DMS 273 treated with DMSO at 0.1 percent for 48 hours (cell line): ENCODE measurements around the gene BABAM2.
A peak's percentile ranks its signal among the peaks of the same experiment; 100 is the strongest.
"Not testable (repeated sequence)": the region's sequence is repeated elsewhere in the genome, so short reads cannot be mapped to it uniquely, and the experiment has no call there.

Experiments
- DNase-seq: peaks from one replicate; lab custom pipeline; 2025; lab: John Stamatoyannopoulos, UW

The BABAM2 gene

DNA sequence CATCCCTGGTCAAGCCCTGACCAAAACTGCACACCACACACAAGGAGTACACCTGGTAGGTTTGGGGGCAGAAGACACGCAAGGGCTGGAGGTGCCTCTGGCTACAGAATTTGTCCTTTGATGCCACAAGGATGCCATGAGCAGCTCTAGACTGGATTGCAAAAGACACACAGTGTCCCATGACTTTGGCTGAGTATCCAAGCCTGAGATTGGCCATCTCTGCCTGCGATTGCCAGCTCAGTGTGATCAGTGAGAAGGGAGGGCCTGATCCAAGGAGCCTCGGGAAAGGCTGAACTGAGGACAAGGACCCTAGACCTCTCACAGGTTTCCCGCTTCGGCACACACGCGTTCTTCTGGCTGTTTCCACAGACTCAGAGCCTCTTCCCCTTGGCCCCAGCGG lies 442.2 kb downstream of the BABAM2 start:
- DNase-seq, result no peak

DNA sequence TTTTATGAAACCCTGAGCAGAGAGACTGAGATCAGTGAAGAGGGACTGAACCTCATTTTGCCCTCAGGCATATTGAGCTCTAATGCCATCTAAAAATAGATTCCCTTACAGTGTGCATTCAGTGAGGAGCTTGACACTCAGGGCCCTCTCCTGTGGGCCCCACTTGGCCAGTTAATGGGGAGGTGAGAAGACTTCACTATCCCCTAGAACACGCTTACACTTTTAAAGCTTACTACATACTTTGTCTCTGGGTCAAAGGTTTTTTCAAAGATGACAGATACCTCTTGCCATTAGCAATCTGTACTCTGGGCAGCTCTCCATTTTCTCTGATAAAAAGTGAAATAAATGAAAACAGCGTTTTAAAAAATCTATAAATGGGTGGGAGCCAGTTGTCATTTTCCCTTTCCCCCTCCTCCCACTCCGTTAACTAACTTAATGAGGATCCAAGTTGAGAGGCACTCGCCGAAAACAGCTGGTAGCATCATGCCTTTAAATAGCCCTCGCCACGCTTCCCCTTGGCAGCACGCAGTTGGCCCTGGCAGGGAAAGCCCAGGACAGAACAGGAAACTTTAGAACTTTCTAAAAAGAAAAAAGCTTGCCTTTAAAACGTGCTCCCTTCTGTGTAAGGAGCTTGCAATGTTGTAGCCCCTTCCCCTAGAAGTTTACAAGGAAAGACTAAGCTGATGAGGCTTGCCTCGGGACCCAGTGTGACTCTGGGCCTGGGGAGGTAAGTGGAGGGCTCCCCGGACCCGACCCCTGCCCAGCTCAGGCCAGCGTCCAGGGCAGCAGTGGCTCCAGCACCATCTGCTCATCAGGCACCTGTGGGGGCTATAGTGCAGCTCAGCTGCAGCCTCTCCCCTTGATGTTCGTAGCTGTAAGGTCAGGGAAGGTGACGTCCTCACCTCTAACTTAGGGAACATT lies 443.3 kb downstream of the BABAM2 start:
- DNase-seq, result peak; percentile 43

DNA sequence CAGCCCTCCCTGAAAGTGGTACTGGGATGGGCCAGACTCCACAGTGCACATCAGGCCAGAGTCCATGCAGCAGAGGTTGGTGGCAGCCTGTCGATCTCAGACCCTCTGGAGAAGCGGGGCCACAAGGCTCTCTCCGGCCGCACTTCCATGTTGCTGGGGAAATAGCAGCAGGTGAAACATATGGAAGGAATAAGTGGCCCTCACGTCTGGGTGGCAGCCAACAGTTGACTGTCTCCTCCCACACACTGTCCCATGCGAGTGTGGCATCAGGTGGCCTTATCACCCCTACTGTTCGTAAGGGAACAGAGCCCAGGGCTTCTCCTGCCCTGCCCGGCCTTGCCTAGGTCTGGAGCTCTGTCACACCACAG lies 444.0 kb downstream of the BABAM2 start:
- peak; percentile 75 for DNase-seq

DNA sequence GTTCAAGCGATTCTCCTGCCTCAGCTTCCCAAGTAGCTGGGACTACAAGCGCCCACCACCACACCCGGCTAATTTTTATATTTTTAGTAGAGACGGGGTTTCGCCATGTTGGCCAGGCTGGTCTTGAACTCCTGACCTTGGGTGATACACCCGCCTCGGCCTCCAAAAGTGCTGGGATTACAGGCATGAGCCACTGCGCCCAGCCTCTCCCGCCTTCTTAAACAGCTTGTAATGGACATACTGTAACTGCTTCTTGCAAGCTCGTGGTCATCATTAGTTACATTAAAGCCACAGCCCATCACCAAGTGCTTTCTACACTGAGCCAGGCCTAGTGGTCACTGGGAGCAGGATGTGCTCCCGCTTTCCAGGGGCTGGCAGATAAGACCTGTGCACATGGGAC lies 444.7 kb downstream of the BABAM2 start:
- not testable (repeated sequence) for DNase-seq

DNA sequence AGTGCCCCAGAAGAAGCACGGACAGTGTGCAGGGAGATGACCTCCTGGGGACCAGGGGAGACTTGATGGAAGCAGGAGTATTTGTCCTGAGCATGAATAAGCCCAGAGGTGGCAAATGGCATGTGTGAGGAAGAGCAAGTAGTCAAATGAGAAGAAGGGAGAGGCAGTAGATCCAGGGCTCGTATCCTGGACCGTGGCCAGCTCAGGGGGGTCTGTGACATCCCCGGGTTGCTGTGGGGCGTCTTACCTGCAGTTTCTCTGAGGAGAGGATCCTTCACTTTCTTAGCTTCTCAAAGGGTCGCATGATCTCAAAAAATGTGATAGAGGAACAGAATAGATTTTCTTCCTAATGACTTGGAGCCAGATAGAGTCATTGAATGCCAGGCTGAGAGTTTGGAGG lies 445.1 kb downstream of the BABAM2 start:
- DNase-seq, result no peak

DNA sequence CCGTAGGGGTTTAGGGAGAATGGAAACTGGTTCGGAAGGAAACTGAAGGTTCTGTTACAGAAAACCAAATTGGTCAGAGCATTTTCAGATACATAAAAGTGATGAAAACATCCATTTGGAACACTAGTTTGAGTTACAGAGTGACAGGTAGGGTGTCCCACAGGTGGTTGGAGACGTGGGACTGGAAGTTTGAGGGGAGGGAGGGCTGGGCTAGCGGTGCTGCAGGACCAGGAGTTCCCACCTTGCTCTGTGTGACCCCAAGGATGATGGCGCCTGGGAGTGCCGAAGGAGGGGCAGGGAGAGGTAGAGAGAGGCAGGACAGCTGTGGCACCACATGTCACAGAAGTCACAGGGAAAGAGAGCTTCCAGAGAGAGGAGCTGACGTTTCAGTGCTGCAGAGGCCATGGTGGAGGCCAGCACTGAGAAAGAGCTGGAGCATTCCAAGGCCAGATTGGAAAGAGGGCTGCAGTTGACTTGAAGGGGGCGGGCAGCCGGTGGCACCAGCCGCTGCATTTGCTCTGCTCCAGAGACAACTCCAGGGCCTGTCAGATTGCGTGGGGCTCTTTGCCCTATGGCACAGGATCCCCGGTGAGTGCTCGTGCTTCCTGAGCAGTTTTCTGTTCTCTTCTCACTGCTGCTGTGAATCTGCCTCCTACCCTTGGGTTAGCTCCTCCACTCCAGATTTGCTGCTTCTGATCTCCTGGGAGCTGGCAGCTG lies 445.9 kb downstream of the BABAM2 start:
- peak; percentile 54 for DNase-seq

DNA sequence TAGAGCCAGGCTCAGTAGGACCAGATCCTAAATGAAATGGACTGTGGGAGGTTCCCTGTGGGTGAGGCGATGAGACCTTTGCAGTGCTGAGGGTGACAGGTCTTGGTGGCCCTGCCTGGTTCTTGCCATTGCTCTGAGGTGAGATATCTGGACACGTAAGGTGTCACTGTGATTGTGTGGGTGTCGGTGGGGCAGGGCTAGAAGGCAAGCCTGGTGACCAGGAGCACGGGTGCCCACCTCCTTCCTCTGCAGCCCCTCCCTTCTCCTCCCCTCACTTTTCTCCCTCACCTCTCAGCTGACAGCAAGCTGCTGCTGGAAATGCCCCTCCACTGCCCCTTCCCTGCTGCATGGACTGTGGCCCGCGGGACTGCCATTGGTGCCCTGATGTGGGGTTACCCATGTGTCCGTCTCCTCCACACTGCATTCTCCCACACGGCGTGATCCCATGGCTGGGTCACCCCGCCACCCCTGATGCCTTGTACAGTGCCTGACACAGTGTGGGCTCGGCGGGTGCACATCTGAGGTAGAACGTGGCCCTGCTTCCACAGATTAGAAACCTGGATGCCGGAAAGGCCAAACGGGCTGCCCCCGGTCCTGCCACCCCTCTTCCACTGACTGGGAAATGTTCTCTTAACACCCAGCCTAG lies 446.6 kb downstream of the BABAM2 start:
- DNase-seq, result no peak

DNA sequence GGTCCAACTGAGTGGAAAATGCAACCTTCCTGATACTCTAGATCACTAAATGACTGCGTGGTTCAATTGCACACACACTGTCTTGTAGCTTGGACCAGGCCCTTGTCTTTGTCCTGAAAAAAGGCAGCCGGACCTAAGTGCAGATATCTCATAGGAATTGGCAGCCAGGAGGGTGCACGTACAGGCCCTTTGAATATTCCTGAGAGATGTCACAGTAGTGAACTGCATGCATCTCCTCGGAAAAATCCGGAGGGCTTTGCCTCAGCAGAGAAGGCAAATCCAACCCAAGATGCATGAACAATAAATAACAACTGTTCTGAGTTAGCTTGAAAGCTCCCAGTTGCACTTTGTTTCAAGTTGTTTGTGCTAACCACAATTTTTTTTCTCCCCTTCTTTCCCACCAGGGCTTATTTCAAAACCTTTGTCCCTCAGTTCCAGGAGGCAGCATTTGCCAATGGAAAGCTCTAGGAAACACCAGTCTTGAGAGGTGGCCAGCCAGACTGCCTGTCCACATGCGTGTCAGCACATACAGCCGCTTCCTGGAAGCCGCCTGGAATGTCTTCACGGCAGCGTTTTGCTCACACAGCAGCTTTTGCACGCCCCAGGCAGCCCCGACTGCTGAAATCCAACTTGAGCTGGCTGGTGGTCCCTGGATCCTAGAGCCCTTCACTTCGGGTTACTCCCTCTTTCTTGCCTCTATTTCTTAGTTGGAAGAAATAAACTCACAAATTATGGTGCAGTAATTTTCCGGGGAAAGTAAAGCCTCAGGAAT lies 447.7 kb downstream of the BABAM2 start:
- DNase-seq, result no peak

DNA sequence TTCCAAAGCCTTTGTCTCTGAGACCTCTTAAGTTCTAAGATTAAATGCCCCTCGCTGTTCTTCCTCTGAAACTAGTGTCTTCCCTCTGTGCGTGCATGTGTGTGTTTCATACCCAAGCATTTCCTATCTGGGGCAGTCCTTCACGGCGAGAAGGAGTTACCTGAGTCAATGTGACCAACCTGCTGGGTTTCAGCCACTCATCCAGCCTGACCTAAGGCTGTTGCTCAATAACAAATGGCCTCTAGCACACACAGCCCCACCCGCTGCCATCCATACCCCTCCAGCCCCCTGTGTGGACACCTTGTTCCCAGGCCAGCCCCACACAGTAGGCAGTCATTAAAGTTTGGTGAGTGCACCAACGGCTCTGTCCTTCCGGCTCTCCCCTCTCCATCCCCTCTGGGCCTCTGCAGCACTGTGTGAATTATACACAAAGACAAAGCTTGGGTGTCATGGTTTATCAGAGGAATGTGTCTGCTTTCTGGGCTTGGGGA lies 448.3 kb downstream of the BABAM2 start:
- DNase-seq, result no peak

DNA sequence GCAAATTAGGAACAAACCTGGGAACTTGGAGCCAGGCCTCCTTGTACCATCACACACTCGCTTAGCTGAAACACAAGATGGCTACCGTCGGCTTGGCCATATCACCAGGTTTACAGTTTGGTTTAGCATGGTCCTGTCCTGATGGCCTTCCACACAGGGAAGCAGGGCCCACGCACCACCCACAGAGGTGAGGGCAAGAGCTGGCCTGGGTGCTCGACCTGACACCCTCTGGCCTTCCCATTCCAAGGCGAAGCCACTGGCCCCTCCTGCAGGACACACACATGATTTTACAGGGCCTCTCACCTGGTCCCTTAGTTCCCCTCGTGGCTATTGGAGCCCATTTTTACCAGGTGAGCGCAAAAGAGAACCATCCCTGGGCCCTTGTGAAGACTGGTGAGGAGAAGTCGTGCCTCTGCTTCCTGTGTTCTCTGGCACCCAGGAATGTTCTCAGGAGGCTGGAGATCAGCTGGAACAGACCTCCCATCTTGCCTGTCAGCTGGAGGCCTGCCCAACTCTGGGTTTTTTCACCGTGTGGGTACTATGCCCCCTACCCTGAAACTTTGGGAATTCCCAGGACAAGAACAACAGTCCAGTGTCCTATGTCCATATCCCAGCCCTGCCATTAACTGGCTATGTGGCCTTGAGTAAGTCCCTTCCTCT lies 449.1 kb downstream of the BABAM2 start:
- DNase-seq, result no peak

DNA sequence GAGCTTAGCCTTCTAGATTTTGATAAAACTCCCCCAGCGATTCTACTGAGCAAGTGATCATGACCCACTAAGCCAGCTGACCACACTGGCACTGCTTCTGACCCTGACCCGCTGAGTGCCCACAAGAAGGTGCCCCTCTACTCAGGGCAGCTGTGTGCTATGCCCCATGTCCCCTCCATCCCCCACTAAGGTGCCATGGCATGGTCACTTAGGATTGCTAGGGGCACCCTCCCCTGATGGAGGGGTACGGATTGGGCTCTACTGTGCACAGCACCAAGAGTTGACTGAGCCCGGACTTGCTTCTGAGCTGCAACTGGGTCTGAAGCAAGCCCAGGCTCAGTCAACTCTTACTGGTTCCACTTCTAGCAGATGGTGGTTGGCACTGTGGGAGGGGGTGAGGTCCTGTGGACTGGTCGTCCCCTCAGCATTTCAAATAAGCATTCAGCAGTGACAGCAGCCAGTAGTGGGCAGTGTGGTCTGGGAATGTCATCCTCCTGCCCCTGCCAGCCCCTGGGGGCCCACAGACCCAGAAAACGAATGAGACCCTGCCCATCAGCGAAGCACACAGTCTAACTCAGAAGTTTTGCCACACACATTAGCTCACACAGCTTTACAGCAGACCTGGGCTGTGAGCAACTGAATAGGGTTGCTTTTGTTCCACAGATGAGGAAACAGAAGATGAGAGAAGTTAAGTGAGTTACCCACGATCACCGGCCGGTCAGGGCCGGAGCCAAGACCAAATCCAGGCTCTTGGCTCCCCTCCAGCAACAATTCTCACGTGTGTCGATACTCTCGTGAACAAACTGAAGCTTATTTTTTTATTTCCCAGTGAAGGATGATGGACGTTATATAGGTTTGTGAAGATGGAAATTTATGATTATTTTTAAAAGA lies 450.0 kb downstream of the BABAM2 start:
- DNase-seq, result no peak

DNA sequence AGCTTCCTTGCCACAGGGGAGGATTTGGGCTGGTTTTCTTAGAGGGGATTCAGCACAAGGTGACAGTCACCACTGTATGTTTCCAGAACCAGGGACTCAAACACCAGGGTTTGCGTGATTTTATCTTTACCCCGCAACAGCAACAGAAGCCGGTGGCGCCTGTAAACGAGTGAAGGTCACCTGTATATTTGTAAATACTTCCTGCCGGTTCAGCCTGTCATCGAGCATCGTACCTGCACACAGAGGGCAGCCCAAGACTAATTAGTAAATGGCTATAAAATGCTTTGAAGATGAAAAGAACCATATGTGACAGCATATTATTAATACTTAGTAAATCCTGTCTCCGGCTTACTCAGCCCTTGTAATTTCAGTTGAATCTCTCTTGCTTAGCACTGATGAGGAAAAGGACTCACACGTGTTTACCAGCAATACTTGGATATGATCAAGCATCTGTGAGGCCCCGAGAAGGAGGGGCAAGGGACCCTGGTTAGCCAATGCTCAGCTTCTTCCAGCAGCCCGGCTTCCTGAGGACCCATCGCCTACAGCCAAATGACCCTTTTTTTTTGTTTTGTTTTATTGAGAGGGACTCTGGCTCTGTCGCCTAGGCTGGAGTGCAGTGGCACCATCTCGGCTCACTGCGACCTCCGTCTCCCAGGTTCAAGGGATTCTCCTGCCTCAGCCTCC lies 450.8 kb downstream of the BABAM2 start:
- DNase-seq, result no peak

DNA sequence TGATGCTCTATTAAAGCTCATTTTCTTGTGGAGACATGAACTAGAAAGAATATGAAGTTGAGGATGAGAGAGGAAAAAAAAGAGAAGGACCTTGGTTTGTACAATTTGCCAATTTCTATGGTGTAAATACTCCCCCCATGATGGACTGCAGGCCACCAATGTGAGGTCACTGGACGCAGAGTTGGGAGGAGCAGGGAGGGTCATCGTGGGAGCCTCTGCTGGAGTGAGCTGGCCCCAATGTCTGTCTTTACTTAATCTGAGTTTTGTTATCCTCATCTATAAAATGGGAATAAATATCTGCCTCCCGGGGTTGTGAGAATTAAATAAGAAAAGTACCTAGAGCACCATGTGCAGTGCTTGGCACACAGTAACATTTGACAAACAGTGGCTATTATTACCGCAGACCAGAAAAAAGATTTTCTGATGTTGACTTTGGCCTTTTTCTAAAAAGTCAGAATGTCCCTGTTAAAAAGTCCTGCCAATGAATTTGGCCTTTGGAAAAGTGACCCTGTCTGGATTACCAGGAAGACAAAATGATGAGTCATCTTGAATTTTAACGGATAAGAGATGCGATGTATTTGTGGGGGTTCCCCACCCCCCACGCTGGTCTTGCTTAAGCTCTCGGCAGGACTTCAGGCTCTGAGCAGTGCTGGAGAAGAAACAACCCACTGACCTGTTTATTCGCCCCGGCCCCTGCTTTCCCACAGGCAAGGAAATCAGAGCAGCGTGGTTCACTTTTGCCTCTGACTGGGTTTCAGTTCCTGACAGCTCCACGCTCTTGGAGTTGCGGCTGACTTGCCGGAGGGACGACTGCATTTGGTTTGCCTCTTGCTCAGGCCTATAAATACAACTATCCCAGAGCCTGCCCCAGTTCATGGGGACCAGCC lies 451.8 kb downstream of the BABAM2 start:
- DNase-seq, result no peak

DNA sequence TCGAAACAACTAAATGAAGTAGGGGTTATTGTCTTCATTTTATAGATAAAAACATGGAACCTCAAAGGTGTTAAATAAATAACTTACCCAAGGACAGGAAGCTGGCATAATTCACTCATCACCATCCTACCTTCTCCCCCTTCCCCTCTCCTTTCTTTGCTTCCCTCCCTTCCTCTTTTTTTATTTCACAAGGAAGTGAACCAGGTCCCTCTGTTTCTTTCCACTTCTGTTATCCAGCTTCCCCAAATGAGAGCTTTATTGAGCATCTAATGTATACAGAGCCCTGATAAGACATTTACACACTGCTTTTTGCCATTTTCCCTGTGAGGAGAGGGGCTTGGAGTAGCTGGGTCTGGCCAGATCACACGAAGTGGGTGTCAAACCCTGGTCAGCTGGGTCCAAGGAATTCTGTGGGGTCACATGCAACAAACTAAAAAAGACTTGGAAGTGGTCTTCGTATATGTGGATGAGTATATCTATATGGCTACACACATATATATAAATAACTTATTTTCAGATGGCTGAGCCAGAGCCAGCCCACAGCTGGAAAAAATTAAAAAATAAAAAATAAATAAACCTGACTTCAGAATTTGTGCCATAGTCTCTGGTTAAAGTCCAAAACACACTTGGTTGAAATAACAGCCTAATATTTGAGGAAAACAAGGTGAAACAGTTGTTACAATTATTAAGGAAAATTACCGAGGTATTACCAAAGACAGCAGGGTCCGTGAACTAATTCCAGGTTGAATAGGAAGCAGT lies 452.8 kb downstream of the BABAM2 start:
- no peak for DNase-seq

DNA sequence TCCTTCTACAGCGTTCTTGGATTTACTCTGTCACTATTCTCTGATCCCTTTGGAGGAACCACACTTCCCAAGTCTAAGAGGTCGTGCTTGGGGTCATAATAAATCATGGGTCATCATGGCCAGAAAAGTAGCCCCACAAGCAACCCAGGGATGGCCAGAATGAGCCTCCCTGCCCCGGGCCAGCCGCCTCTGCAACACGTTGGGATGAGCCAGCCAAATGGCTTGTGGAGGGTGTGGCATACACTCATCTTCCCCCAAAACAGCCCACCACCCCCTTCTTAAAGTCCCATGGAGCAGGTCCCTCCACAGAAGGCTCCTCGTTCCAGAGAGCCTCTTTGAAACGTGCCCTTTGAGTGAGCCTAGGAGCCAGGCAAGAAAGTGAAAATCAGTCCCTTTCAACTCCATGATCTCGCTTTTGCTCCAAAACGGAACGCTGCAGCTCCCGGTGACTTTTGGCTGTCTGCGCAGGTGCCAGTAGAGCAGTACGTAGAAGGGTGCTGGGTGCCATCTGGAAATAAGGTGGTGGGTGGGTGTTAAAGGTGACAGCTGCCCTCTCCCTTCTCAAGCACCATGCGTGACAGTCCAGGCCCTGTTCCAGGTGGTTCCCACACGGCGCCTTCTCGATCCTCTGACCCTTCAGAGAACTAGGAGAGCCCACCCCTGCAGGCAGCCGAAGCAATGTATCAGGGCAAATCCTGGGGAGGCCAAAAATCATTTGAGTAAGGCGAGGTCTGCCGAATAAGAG lies 453.6 kb downstream of the BABAM2 start:
- no peak for DNase-seq

DNA sequence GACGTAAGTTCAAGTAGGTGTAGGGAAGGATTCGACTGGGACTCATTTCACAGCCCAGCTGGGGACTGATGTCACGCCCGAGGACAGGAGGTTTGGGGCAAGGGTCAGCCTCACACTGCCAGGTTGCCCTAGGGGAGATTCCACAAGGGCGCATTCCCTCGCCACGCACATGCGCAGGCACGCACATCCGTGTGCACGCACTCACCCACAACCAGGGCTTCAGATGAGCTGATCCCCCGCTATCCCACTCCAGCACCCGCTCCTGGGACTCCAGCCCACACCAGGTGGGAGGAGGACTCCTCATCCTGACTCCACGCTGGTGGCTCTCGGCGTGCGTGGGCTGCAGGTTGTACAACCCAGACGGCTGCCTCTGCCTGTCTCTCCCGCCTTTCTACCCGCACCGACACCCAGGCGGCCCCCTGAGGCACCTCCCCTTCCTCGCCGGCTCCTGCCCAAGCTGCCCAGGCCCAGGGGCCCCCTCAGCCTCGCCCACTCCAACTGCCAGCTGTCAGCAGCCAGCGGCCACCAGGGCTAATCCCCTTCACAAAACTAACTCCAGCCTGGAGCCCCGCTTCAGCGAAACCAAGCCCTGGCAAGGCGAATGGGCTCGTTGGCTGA lies 454.3 kb downstream of the BABAM2 start:
- DNase-seq, result no peak

DNA sequence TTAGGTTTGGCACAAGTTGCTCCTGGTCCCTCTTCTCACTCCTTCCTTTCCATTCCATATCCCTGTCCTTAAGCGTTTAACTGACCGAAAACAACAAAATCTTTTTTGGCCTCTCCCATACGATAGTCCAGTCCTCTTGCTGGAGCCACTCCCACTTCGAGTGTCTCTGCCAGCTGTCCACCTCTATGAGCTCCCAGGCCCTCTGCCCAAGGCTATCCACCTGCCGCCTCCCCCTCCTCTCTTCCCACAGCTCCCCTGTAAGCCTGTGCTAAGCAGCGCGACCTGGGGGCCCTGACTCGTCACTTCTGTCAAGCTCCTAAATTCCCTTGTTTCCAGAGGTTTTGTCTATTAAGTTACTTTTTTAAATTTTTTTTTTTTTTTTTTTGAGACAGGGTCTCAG lies 455.1 kb downstream of the BABAM2 start:
- DNase-seq, result no peak
